ENCODE measurements around the gene APOBEC3F. TPM values are rescaled to one million over a fixed set of nuclear protein-coding genes. Genes with fewer than 3 reads are reported as not detected.
"Not testable (repeated sequence)": the region's sequence is repeated elsewhere in the genome, so short reads cannot be mapped to it uniquely, and the experiment has no call there.

Gene APOBEC3F
- total and polyA plus RNA-seq, 8 donors = 0.89 to 8.2 (median 4.1) TPM; not detected in 1

GRCh38 chr22:39055658-39056057, 15.0 kb downstream of the APOBEC3F start:
- Histone ChIP-seq H3K4me1 (no peaks in the 10 kb centered on the region), H3K36me3 (no peaks in the 10 kb centered on the region), H3K4me3 (no peak overlapping the region), H3K27ac (no peak overlapping the region), H3K27me3 (no peaks in the 10 kb centered on the region), H3K9me3 (peaks cover 0 to 4% (median 0%) of the 10 kb centered on the region in 4 donors)
- intact Hi-C loops (cut with DNase I; ENCODE audit: low total_unique reads) = no loop called here
- DNase-seq = no peak
- TF ChIP-seq EP300 (IDR thresholded peaks at IDR 0.05) (no peak), POLR2AphosphoS5 (IDR thresholded peaks at IDR 0.05) (no peak), CTCF (IDR thresholded peaks at IDR 0.05) (no peak), POLR2A (IDR thresholded peaks at IDR 0.05) (no peak)
- WGBS, 5 donors = 90 to 93% (median 93%) methylated on average over 11 of the region's 11 CpGs

- not testable (repeated sequence) for H3K27ac ChIP-seq
- 56 to 76% (median 68%) methylated on average over 6 of the region's 6 CpGs for WGBS, 5 donors
Observed at GRCh38 chr22:39061290-39061689, 20.6 kb downstream of the APOBEC3F start.

GRCh38 chr22:39061951-39062350, 21.3 kb downstream of the APOBEC3F start:
- H3K4me3 ChIP-seq; H3K9me3 ChIP-seq; H3K27ac ChIP-seq; H3K27me3 ChIP-seq; H3K4me1 ChIP-seq; intact Hi-C loops (cut with DNase I; ENCODE audit: low total_unique reads); DNase-seq; H3K36me3 ChIP-seq: not testable (repeated sequence)
- WGBS, 5 donors = 80 to 85% (median 82%) methylated on average over 10 of the region's 10 CpGs

More at GRCh38 chr22:39061290-39061689, 20.6 kb downstream of the APOBEC3F start:
- H3K27me3 ChIP-seq; H3K36me3 ChIP-seq; H3K9me3 ChIP-seq; DNase-seq; H3K4me1 ChIP-seq; intact Hi-C loops (cut with DNase I; ENCODE audit: low total_unique reads); H3K4me3 ChIP-seq: not testable (repeated sequence)

- H3K27ac ChIP-seq; H3K27me3 ChIP-seq; H3K9me3 ChIP-seq; H3K4me1 ChIP-seq; H3K4me3 ChIP-seq; intact Hi-C loops (cut with DNase I; ENCODE audit: low total_unique reads); H3K36me3 ChIP-seq; DNase-seq: not testable (repeated sequence)
- WGBS, 5 donors = 81 to 97% (median 94%) methylated on average over 5 to 8 of the region's 8 CpGs
Observed at GRCh38 chr22:39063904-39064303, 23.2 kb downstream of the APOBEC3F start.

GRCh38 chr22:39066442-39067276, 26.0 kb downstream of the APOBEC3F start:
- DNase-seq; H3K27ac ChIP-seq; intact Hi-C loops (cut with DNase I; ENCODE audit: low total_unique reads); H3K4me1 ChIP-seq; H3K4me3 ChIP-seq; H3K36me3 ChIP-seq; H3K27me3 ChIP-seq; H3K9me3 ChIP-seq: not testable (repeated sequence)
- WGBS, 5 donors = 82 to 88% (median 84%) methylated on average over 9 of the region's 9 CpGs

GRCh38 chr22:39068033-39068785, 27.5 kb downstream of the APOBEC3F start:
- intact Hi-C loops (cut with DNase I; ENCODE audit: low total_unique reads) = no loop called here
- H3K4me3 ChIP-seq = no peak overlapping the region
- H3K4me1 ChIP-seq = peaks cover 0 to 5% (median 0%) of the 10 kb centered on the region in 4 donors
- H3K36me3 ChIP-seq = no peaks in the 10 kb centered on the region
- 41 to 68% (median 54%) methylated on average over 12 to 13 of the region's 13 CpGs for WGBS, 5 donors
- no peak for DNase-seq
- TF ChIP-seq EP300 (IDR thresholded peaks at IDR 0.05) (no peak), POLR2AphosphoS5 (IDR thresholded peaks at IDR 0.05) (no peak), POLR2A (IDR thresholded peaks at IDR 0.05) (no peak)
- no peaks in the 10 kb centered on the region for H3K27me3 ChIP-seq
- H3K9me3 ChIP-seq = no peaks in the 10 kb centered on the region
- no peak overlapping the region for H3K27ac ChIP-seq

Measured in stomach (tissue), 9 donors.